Gastroesophageal sphincter (tissue), 3 donors: ENCODE measurements around the gene TPPP.
"Not testable (repeated sequence)": the region's sequence is repeated elsewhere in the genome, so short reads cannot be mapped to it uniquely, and the experiment has no call there.

Source experiments
- EP300 ChIP-seq: sonication (generic); formaldehyde crosslinking; IDR thresholded peaks from one replicate; pipeline ENCODE4 v1.6.1; 2017; ENCODE audit warnings: antibody characterized with exemption, mild to moderate bottlenecking
- TF ChIP-seq, protein P1 (sequence below), 4 experiments: fragments of 200-600 bp in 2 of 4; fragments of 450-650 bp in 2 of 4; sonication (generic) in 1 of 4; IDR thresholded peaks; one replicate each; pipeline ENCODE4 v1.5.1; 2017 to 2019; ENCODE audit warnings: antibody characterized with exemption in 4 of 4, mild to moderate bottlenecking in 2 of 4, moderate library complexity in 2 of 4

DNA sequence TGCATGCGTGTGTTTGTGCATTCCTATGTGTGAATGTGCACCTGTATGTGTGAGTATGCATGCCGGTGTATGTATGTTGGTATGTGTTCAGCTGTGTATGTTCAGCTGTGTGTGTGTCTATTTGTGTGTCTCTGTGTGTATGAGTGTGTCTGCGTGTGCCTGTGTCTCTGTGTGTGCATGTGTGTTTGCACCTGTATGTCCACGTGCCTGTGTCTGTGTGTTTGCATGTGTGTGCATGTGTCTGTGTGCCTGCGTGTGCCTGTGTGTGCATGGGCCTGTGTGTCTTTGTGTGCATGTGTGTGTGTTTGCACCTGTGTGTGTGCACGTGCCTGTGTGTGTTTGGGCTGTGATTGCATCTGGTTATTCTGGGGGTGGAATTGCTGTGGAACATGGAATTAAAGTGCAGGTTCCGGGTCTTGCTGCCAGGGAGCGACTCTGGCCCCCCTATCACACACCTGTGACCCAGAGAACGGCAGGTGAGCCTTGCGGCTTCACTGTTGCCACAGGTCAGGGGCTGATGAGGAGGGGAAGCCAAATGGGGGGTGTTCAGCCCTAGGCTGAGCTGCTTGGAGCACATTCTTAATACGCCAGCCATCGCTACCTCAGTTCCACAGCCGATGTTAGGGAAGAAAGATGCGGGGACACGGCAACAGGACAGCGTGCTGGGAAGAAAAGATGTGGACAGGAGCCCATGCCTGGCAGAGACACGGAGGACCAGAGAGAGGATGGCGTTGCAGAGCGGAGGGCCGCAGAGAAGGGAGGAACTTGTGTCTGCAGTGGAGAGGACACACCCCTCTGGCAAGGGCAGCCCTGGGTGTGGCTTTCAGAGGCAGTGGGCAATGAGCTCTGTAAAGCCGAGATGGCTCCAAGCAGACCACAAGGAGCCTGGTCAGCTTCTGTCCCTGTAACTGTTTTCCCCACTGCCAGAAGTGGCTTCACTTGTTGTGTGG, 3.9 kb upstream of the TPPP start:
- TF ChIP-seq, protein P1, sequence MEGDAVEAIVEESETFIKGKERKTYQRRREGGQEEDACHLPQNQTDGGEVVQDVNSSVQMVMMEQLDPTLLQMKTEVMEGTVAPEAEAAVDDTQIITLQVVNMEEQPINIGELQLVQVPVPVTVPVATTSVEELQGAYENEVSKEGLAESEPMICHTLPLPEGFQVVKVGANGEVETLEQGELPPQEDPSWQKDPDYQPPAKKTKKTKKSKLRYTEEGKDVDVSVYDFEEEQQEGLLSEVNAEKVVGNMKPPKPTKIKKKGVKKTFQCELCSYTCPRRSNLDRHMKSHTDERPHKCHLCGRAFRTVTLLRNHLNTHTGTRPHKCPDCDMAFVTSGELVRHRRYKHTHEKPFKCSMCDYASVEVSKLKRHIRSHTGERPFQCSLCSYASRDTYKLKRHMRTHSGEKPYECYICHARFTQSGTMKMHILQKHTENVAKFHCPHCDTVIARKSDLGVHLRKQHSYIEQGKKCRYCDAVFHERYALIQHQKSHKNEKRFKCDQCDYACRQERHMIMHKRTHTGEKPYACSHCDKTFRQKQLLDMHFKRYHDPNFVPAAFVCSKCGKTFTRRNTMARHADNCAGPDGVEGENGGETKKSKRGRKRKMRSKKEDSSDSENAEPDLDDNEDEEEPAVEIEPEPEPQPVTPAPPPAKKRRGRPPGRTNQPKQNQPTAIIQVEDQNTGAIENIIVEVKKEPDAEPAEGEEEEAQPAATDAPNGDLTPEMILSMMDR (IDR thresholded peaks at IDR 0.05): not testable (repeated sequence)
- TF ChIP-seq EP300: not testable (repeated sequence)
